KOPT-K1 (cell line): ENCODE data around the gene LONP1.

Source experiments
- H3K27ac ChIP-seq: fragments of 200-600 bp; sonication (generic); 2 replicates; pipeline ENCODE4 v1.5.1; 2016; ENCODE audit warnings: antibody characterized with exemption, mild to moderate bottlenecking, low read depth, low read length; ENCODE audit not compliant: poor library complexity, severe bottlenecking
- H3K36me3 ChIP-seq: fragments of 200-600 bp; sonication (generic); 2 replicates; pipeline ENCODE4 v1.5.1; 2017; ENCODE audit warnings: antibody characterized with exemption, mild to moderate bottlenecking, low read length, moderate library complexity; ENCODE audit not compliant: insufficient read depth
- H3K9me3 ChIP-seq: fragments of 200-600 bp; sonication (generic); 2 replicates; pipeline ENCODE4 v1.5.1; 2017; ENCODE audit warnings: antibody characterized with exemption, low read length, mild to moderate bottlenecking; ENCODE audit not compliant: insufficient read depth, poor library complexity, severe bottlenecking

The LONP1 gene

DNA sequence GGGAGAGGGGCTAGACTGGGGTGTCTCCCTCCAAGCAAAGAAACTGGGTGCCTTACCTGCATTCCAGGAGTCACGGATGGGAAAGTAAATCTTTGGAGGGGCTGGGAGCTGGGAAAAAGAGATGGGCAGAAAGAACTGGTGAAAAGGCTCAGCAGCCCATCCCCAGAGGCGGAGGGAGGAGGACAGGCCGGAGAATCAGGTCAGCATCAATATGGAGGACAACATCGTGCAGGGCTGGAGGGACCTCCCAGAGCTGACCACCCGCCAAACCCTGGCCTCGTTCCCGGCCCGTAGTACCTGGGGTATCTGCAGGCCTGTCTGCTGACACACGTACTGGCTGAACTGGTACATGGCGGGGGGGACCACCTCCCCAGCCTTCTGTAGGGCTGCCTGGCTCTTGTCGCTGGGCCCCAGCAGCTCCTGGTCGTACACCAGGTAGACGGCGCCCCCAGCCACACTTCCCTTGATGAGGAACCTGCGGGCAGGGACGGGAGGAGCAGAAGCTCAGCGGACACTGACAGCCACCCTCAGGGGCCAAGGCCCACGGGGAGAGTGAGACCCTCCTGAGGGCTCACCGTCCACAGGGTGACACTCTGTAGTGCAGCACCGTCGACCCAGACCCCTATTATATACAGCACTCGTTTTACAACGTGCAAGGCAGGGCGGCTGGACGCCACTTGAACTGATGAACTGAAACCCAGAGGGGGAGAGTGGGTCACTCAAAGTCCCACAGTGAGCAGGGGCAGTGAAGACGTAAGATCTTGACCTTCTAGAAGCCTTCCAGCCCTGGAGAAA, 40.5 kb downstream of the LONP1 start:
- peaks cover 7% of the 10 kb centered on the region; the same call in 1 of the 2 replicates for H3K36me3 ChIP-seq
- H3K27ac ChIP-seq = peak overlapping the region; percentile 57
- no peaks in the 10 kb centered on the region for H3K9me3 ChIP-seq

DNA sequence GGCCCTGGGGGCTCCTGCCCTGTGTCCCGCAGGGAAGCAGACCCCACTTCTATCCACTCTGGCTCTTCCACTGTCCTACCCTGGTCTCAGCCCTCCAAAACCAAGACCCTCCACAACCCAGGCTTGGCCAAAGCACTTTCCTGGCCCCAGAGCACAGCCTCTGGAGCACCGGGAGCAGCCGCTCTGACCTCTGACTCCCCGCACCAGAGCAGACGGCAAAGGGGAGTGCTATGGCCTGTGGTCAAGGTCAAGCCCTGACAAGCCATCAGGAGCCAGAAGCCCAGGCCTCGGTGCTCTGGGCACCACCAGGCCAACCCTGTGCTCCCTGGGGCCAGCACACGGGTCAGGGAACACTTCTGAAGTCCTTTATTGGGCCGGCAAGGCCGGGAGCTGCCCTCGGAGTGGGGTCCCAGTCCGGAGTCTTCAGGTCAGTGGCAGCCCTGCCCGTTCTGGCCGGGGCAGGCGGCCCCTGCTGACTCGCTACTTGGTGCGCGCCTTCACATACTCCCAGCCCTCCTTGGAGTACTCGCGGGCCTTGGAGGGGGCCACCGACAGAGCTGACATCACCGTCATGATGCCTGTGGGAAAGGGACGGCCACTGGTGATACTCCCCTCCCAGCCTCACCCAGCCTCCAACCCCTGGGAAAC, 41.8 kb downstream of the LONP1 start:
- no peaks in the 10 kb centered on the region for H3K9me3 ChIP-seq
- peaks cover 15% of the 10 kb centered on the region; the same call in 1 of the 2 replicates for H3K36me3 ChIP-seq
- no peak overlapping the region for H3K27ac ChIP-seq

DNA sequence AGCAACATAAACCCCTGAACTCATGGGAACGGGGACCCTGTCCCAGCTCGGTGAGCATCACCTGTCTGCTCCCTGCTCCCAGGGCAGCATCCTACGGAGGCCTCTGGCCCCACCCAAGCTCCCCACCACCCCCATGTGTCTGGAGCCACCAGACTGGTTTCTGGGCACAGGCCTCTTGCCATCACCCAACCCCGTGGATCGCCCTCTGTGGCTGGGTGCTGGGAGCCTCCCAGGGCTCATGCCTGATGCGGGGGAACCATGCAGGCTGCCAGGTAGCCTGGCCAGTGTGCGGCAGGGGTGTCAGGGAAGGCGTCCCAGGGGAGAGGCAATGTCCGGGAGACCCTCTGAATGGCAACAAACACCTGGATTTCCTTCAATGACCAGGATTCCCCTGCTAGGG, 42.4 kb downstream of the LONP1 start:
- H3K27ac ChIP-seq = no peak overlapping the region
- no peaks in the 10 kb centered on the region for H3K9me3 ChIP-seq
- H3K36me3 ChIP-seq = peaks cover 20% of the 10 kb centered on the region; the same call in 1 of the 2 replicates

DNA sequence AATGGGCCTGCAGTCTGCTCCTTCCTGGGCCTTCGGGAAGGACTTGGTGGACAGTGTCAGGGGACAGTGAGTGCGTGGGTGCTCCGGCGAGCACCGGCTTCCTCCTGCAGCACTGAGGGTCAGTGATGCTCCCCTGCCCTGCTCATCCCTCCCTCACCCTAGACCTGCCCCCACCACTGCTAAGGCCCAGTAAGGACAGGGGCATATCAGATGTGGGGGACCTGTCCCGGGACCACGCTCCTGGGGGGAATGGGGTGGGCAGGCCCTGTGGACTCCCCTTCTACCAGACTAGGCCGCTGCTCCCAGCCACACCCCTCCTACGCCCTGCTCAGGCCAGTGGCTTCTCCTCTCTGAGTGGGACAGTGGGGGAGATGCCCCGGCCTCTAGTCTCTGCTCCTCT, 42.8 kb downstream of the LONP1 start:
- H3K9me3 ChIP-seq = no peaks in the 10 kb centered on the region
- H3K36me3 ChIP-seq = peaks cover 22% of the 10 kb centered on the region
- no peak overlapping the region for H3K27ac ChIP-seq

DNA sequence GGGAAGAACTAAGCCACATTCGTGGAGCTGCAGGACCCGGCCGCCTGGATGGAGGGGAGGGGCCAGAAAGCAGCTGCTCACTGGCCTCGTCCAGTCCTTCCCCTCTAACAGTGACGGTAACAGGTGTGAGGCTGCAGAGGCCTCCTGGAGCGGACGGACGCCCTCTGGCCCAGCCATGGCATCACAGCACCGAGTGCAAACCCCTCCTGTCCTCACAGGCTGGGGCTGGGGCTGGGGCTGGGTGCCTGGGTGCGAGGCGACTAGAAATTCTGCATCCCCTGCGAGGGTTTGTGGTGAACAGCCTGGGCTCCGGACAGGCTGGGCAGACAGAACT, 43.2 kb downstream of the LONP1 start:
- Histone ChIP-seq H3K27ac (no peak overlapping the region), H3K9me3 (no peaks in the 10 kb centered on the region), H3K36me3 (peaks cover 26% of the 10 kb centered on the region)

DNA sequence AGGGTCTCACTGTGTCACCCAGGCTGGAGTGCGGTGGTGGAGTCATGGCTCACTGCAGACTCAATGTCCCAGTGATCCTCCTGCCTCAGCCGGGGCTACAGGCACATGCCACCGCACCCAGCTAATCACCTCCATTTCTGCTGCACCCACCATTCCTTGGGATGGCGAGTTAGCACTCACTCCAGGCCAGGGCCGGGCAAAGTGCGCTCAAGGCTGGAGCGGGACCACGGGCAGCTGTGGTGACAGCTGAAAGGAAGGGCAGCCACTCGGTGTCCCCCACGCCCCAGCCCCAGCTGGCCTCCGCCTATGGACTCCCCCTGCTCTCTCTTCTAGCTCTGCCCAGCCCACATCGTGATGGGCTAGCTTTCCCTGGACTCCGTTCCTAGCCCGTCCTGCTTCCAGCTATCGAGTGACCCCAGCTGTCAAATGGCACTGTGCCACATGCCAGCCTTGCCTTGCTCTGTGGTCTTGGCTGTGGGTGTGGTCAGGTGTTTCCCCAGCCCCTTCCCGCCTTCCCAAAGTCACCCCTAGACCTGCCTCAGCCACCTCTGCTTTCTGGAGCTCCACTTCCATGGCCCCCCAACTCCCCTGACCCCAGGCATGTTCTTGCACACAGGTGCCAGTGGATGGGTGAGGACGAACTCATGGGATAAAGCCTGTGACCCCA, 43.7 kb downstream of the LONP1 start:
- Histone ChIP-seq H3K27ac (no peak overlapping the region), H3K36me3 (peaks cover 31% of the 10 kb centered on the region), H3K9me3 (no peaks in the 10 kb centered on the region)

DNA sequence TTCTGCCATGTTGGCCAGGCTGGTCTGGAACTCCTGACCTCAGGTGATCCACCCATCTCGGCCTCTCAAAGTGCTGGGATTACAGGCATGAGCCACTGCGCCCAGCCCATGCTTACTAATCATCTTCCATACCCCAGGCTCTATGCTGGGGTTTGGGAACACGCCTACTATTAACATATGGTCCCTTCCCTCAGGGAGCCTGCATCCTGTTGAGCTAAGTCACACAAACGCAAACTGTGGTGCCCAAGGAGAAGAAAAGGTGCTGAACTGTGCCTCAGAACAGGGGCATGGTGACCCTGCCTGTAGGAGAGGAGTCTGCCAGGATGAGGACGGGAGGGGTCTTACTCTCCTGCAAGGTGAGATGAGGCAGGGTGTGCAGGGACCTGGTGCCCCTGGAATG, 45.2 kb downstream of the LONP1 start:
- no peak overlapping the region for H3K27ac ChIP-seq
- no peaks in the 10 kb centered on the region for H3K9me3 ChIP-seq
- peaks cover 44% of the 10 kb centered on the region for H3K36me3 ChIP-seq

DNA sequence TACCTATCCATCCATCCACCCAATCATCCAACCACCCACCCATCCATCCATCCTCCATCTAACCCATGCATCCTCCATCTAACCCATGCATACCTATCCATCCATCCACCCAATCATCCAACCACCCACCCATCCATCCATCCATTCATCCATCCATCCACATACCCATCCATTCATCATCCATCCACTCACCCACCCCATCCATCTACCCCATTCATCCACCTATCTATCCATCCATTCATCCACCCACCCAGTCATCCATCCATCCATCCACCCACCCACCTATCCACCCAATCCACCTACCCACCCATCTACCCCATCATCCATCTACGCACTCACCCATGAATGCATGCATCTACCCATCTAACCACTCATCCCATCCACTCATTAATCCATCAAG, 46.2 kb downstream of the LONP1 start:
- peaks cover 53% of the 10 kb centered on the region for H3K36me3 ChIP-seq
- H3K27ac ChIP-seq = no peak overlapping the region

DNA sequence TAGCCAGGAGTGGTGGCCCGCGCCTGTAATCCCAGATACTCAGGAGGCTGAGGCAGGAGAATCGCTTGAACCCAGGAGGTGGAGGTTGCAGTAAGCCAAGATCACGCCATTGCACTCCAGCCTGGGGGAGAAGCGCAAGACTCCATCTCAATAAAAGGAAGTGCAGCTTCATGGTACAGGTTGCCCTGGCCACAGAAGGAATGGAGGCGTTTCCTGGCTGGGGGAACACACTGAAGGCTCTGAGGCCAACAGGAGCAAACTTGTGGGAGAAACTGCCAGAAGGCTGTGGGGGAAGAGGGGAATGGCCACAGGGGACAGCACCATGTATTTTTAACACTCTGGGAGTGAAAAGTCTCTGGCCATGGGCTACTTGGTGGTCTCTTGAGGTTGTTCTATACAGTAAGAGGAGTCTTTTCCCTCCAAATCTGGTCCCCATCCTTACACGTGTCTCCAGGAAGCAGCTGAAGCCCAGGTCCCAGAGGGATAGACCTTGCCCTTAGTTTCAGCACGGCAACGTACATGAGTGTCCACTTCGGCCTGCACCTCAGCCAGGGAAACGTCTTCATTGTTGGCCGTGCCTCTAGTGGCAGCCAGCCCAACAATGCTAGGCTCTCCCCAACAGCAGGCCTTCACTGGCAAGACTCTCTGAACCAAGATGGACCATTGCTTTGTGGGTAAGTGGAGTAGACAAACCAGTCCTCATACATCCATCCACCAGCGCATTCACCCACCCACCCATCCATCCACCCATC, 47.1 kb downstream of the LONP1 start:
- no peak overlapping the region for H3K27ac ChIP-seq
- H3K9me3 ChIP-seq = no peaks in the 10 kb centered on the region
- peaks cover 61% of the 10 kb centered on the region for H3K36me3 ChIP-seq

More for the DNA sequence above, 46.2 kb downstream of the LONP1 start:
- H3K9me3 ChIP-seq = no peaks in the 10 kb centered on the region

DNA sequence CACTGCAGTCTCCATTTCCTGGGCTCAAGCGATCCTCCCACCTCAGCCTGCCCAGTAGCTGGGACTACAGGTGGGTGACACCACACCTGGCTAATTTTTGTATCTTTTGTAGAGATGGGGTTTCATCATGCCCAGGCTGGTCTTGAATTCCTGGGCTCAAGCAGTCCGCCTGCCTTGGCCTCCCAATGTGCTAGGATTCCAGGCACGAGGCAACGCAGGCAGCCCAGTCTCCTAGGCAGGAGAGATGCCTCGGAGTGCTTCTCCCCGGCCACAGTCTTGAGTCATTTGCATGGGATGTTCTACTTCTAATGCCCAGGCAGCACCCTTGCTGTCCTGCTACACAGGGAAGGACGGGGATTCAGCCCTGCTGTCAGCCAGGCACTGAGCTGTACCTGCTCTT, 48.3 kb downstream of the LONP1 start:
- H3K36me3 ChIP-seq = peaks cover 74% of the 10 kb centered on the region
- H3K9me3 ChIP-seq = no peaks in the 10 kb centered on the region
- H3K27ac ChIP-seq = no peak overlapping the region

DNA sequence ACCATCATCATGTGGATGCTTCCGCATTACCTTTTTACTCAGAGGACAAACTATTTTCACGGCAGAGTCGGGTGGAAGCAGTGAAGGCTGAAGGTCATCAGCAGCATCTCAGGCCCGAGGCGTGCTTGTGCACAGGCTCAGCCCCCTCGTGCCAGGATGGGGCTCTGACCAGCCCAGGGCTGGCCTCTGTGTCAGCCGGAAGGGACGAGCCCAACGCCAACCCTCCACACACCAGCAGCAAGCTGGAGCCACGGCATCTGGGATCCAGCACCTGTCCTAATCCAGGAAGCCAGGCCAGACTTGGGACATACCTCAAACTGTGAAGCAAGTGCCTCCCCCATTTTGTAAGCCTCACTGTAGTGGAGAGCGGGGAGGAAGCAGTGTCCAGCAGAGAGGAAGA, 50.7 kb downstream of the LONP1 start:
- no peaks in the 10 kb centered on the region for H3K9me3 ChIP-seq
- peaks cover 91% of the 10 kb centered on the region for H3K36me3 ChIP-seq
- H3K27ac ChIP-seq = no peak overlapping the region

DNA sequence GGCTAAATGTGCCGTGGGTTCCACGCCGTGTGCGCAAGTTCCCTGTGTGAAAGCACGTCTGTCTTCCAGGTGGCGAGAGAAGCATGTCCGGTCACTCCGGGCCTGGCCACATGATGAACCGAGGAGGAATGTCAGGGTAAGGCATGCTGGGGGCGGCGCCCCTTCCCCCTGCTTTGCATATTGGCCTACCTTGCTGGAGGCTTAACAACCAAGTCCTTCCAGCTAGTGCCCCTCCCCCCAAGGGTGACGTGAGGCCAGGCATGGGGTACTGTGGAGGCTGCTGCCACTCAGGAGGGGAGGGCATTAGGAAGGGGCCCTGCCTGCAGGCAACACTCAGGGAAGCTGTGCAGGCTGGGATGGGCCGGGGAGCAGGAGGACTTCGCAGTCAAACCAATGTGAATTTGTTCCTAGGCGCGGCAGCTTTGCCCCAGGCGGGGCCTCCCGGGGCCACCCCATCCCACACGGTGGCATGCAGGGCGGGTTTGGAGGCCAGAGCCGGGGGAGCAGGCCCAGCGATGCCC, 52.1 kb downstream of the LONP1 start:
- Histone ChIP-seq H3K27ac (no peak overlapping the region), H3K9me3 (no peaks in the 10 kb centered on the region), H3K36me3 (peaks cover 93% of the 10 kb centered on the region)

DNA sequence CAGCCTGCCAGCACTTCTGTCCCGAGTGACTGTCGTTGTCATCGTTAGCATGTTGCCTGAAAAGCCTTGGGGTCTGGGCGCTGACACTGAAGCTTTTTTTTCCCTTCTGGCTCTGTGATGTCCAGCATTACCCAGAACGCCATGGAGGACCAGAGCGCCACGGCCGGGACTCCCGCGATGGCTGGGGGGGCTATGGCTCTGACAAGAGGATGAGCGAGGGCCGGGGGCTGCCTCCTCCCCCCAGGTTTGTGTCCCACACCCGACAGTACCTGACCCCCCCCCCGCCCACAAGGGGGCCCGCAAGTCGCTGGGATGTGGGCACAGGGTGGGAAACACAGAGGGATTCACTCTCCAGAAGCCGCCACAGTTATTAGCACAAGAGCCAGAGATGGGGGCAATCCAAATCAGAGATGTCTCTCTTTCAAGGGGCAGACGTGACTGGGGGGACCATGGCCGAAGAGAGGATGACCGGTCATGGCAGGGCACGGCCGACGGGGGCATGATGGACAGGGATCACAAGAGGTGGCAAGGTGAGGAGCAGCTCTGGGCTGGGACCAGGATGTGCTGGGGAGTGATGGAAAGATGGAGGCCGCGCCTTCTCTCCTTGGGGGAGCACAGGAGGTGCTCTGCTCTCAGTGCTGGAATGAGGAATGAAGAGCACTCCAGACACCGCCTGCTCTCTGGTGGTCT, 52.9 kb downstream of the LONP1 start:
- H3K36me3 ChIP-seq = peaks cover 97% of the 10 kb centered on the region
- H3K27ac ChIP-seq = no peak overlapping the region
- no peaks in the 10 kb centered on the region for H3K9me3 ChIP-seq

DNA sequence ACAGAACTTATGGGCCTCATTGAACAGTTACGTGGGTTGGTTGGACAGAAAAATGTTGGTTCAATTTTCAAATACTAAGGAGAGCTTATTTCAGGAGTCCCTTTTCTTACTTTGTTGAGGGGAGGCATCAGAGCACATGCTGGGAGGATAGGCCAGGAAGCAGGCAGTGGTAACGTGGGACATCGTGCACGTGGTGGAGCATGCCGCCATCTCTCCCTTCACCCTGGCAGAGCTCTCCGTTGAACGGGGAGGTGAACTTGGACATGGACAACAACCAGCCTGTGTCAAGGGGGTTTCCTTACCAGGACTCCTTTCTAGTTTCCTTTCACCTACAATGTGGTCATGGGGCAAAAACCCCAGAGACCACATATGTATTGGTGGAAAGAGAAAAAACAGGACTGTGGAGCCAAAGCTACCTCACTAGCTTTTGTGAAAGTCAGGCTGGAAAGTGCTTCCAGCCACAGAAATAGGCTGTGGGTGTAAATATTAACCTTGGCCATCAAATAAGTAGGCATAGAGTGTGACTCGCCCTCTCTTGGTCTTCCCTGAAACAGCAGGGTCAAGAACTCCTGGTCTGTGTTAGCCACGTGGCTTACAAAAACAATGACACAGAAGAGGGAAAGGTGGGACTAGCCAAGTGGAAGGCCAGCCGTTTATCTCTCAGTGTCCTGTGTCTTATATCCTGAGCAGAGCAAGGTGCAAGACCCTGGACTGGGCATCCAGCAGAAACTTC, 54.0 kb downstream of the LONP1 start:
- H3K27ac ChIP-seq = no peak overlapping the region
- H3K36me3 ChIP-seq = peaks cover 97% of the 10 kb centered on the region
- no peaks in the 10 kb centered on the region for H3K9me3 ChIP-seq
